GM15510 (cell line): Measurements from ENCODE around the gene IL31.

Source experiments
- POLR2A ChIP-seq: IDR thresholded peaks from 3 replicates; pipeline ENCODE4 v1.6.1; 2011; ENCODE audit warnings: borderline replicate concordance; ENCODE audit not compliant: insufficient read length; ENCODE audit errors: extremely low read depth

Gene IL31

DNA sequence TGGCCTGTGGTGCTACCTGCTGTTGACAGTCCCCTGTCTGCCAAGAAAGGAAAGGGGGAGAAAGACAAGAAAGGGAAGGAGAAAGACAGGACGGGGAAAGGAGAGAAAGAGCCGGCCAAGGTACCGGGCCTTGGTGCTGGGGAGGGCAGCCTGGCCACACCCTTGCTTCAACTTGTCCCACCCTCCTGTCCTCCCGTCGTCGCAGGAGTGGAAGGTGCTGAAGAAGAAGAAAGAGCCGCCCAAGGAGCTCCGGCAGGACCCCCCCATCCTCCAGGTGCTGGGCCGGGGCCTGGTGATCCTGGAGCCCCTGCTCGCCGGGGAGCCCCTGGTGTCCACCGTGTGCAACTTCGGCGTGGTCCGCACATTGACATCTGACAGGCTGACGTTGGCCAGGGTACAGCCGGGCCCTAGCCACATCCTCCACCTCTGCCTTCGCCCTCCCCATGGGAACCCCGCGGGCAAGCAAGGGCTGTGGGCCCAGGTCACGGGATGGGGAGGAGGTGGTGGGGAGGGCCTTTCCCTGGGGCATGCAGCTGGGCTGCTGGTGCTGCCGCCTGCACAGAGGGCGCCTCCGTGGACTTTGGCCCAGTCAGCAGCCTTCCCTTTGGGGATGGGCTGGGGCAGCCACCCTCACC is 26.6 kb upstream of the IL31 start:
- no peak for TF ChIP-seq POLR2A

DNA sequence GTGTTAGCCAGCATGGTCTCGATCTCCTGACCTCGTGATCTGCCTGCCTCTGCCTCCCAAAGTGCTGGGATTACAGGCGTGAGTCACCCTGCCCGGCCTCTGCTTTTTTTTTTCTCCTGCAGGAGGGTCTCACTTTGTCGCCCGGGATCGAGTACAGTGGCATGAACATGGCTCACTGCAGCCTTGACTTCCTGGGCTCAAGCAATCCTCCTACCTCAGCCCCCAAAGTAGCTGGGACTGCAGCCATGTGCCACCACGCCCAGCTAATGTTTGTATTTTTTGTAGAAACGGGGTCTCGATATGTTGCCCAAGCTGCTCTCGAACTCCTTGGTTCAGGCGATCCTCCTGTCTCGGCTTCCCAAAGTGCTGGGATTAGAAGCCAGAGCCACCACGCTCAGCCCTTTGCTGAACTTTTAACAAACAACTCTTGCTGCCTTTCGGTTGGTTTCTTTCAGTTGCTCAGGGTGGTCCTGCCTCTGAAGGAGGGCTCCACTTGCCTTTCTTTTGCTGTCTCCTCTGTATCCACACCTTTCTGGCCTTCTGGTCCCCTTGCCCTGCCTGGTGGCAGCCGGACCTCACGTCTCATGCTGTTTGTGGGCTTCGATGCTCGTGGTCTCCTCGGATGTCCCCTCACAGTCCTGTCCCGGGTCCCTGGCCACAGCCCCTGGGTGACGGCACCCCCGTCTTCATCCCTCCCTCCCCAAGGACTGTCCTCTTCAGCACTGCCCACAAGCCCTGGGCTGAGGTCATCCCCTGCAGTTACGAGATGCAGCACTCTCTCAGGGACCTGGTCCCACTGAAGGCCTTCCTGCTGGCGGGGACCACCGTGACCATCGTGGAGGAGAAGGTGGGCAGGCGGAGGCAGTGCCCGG is 25.7 kb upstream of the IL31 start:
- no peak for TF ChIP-seq POLR2A

DNA sequence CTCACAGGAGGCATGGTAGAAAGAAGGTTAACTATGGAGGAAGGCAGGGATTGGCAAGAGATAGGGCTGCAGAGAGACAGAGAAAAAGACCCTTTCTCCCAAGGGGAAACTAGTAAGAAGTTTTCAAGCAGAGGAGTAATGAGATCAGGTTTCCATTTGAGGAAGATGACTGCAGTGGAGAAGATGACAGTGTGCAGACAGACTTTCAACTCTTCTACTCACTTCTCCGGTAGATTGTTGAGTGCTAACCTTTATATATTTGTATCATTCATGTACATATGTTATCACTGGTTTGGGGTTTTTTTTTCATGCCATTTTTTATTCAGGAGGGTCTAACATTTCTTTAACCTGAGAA is 23.6 kb upstream of the IL31 start:
- TF ChIP-seq POLR2A: no peak

DNA sequence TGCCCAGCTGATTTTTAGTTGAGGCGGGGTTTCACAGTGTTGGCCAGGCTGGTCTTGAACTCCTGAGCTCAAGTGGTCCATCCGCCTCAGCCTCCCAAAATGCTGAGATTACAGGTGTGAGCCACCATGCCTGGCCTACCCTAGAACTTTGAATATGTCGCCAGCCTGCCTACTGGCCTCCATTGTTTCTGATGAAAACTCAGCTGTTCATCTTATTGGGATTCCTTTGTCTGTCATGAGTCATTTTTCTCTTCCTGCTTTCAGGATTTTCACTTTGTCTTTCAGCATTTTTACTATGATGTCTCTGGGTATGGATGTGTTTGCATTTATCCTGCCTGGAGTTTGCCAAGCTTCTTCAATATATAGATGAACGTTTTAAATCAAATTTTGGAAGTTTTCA is 21.4 kb upstream of the IL31 start:
- no peak for TF ChIP-seq POLR2A

DNA sequence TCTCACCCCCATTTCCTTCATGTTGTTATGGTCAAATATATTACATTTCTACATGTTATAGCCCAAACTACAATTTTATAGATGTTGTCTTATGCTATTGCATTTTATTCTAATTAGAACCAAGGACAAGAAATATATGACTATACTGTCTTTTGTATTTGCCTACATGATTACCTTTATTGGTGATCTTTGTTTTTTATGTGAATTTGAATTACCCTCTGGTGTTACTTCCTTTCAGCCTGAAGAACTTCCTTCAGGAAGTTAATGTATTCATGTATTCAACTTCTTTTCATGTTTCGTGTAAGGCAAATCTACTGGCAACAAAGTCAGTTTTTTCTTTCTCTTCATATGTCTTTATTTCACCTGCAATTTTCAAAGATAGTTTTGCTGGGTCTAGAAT is 20.8 kb upstream of the IL31 start:
- no peak for TF ChIP-seq POLR2A

DNA sequence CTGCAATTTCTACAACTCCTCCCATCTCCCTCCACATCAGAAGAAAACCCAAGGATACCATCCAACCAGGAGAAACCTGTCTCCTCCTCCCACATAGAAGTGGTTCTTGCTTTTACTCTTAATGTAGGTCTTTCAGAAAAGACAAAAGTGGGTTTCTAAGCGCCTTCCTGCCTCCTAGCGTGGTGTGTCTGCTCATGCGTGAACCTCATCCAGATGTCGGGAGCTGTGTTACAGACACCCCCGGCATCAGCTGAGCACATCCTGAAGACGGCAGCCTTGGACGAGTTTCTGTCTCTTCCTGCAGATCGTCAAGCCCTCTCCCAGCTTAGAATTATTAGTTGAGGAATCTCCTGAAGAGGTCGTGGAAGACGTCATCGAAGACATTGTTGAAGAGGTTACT is 18.4 kb upstream of the IL31 start:
- no peak for TF ChIP-seq POLR2A

DNA sequence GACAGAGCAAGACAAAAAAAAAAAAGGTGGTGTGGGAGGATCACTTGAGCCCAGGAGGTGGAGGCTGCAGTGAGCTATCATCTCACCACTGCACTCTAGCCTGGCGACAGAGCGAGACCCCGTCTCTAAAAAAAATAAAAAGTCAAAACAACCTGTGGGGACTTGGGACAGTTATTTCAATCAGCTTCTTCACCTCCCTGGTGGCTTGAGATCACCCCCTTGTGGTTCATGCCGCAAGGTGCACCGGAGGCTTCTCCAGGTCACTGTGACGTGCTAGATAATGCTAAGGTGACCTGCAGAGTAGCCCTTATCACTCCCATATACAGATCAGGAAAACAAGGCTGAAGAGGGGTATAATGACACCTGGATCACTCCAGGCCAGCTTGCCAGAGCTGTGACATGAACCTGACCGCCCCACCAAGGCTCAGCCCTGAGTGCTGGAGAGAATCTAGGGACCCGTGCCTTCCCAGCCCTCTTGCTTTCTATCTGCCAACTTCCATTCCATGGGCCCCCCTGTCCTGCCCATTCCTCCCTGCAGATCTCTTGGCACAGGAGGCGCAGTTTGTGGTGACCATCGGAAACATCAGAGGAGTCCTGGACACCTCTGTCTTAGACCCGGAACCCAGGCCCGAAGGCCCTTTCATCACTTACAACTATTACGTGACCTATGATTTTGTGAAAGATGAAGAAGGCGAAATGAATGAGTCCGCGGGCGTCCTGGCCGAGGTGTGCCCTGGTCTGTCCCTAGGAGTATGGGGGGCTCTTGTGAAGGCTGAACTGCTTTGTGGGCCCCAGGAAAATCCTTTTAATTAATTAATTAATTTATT is 17.0 kb upstream of the IL31 start:
- no peak for TF ChIP-seq POLR2A

DNA sequence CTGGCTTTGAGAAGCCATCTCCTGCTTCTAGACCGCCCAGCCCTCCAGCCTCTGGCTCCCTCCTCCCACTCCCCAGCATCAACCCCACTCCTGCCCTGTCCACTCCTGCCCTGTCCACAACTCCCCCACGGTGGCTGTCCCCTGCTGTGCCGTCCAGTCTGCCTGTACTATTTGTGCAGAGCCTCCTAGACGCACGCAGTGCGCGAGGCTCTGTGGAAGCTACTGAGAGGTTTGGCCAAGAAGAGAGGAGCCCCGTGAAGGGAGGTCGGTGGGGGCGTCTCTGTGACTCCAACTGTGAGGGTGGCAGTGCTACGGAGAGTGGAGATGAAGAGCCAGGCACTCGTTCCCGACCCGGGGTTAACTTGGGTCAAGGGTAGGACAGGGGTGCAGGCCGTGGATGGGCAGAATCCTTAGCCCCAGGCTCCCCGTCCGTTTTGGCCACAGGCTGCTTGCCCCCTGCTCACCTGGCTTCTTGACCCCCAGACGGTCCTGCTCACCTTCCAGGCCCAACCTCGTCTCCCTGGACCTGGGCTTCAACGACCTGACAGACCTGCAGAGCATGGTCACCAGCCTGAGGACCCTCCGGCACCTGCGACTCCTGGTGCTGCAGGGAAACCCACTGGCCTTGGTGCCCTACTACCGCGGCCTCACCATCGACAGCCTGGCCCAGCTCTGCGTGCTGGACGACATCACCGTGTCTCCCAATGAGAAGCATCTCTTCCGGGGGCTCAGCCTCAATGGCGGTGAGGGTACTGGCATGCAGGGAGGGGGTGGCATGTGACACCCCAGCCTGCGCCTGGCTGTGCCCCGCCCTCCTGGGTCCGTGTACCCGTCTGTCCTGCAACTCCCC is 15.8 kb upstream of the IL31 start:
- no peak for TF ChIP-seq POLR2A

DNA sequence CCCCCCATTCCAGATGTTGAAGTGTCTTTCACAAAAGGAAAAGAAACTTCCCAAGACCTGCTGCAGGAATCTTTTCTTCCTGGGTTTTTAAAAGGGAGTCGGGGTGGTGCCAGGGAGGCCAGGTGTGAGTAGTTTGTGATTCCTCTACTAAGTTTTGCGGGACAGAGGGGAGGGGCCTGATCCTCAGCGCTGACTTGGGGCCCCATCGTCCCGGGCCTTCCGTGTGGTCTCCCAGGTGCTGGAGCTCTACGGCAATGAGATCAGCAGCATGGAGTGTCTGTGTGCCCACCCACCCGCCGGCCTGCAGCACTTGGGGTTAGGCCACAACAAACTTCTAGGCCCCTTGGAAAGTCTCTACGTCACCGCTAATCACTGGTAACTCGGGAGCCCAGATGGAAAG is 13.4 kb upstream of the IL31 start:
- TF ChIP-seq POLR2A: no peak

DNA sequence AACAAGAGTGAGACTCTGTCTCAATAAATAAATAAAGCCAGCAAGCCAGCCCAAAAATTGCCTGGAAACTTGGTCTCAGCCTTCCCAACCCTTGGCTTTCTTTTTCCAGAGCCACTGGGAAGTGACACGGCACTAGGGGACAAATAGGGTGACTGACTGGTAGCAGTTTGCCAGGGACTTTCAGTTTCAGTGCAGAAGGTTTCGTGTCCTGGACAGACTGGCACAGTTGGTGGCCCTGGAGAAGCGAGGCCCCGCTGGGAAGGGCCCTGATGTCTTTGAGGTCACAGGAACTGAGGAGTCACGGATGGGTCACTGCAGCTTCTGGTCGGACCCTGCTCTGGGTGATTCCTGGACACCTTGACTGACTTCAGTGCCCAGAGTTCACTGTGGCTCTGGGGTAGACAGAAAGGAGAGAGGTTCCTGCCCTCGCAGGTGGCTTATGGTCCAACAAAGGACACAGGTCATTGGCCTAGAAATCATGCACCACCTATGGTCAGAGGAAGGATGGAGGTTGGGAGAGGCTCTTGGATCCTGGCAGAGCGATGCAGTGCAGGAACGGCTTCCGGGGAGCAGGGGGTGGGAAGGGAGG is 11.6 kb upstream of the IL31 start:
- TF ChIP-seq POLR2A: no peak

DNA sequence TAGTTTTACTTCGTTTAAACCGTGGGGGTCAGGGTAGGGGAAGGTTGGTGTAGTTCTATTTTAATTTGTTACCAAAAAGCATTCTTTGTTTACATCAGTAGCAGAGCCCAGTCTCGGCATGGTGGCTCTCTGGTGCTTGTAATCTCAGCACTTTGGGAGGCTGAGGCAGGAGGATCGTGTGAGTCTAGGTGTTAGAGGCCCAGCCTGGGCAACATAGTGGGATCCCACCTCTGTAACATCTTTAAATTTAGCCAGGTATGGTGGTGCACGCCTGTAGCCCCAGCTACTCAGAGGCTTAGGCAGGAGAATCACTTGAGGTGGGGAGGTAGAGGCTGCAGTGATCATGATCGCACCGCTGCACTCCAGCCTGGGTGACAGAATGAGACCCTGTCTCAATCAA is 11.1 kb upstream of the IL31 start:
- TF ChIP-seq POLR2A: no peak

DNA sequence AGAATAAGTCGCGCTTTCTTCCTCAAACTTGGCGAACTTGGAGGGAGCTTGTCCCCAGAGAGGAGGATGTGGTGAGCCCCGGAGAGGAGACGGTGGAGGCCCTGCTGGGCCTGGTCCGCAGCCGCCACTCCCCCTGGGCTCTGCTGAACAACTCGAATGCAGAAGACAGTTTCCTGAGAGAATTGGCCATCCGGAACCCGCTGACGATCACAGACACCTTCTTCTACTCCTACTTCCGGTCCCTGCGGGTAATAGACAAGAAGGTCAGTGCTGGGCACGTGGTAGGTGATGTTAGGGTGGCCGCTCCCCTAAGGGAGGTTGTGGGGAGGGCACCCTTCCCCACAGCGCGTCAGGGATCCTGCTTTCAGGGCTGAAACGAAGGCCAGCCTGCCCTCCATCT is 10.5 kb upstream of the IL31 start:
- no peak for TF ChIP-seq POLR2A

DNA sequence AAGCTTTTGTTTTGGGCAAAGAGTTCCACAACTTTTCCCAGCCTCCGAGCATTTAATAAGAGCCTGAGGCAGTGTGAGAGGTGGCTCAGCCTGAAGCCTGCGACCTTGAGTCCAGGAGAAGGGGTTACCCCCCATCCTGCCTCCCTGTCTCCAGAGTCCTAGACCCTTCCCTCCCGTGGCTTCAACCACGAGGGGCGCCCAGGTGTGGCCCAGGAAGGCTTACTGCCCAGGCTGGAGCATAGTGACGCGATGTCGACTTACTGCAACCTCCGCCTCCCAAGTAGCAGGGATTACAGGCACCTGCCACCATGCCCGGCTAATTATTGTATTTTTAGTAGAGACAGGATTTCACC is 9.5 kb upstream of the IL31 start:
- TF ChIP-seq POLR2A: no peak

DNA sequence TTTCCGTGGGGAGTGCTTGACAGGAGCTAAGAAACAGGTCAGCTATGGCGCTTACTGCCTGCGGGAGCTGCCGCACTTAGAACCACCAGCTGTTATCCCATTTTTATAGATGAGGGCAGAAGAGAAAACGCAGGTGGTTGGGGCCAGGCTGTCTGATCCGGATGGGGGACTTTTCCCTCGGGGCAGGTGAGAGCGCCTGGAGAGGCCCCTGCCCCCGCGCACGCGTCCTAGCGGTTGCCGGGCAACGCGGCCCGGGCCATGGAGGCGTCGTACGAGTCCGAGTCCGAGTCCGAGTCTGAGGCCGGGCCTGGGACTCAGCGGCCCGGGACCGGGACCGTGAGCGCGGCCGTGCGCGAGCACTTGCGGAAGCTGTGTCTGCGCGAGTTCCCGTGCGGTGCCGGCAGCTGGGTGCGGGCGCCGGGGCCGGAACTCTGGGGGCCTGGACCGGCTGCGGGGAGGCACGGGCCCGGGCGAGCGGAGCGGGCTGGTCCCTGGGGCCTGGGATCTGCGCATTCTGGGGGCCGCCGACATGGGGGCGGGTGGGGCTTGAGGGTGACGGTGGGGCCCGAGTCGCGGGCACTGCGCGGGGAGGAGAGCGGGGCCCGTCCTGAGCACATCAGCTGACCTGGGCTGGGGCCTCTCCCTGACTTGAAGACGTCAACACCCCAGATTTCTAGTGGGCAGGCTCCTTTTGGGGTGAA is 9.0 kb upstream of the IL31 start, which contains the start of gene LRRC43:
TSS of gene LRRC43 (plus strand) at position 237 of the 701 bp plus-strand sequence. CDS start at position 259, 22 bp downstream.
- TF ChIP-seq POLR2A: no peak
